K562 (cell line): ENCODE results near the gene LGI4. TPM values are rescaled to one million over a fixed set of nuclear protein-coding genes. Genes with fewer than 3 reads are reported as not detected.

Experiments used
- ATF1 ChIP-seq, 2 experiments: fragments of 450-650 bp in 1 of 2; IDR thresholded peaks; 2 replicates each; pipeline ENCODE4 v1.6.1; 2016; ENCODE audit warnings: missing compliant biosample characterization in 1 of 2, missing genetic modification characterization in 1 of 2
- CC2D1A ChIP-seq: fragments of 450-650 bp; IDR thresholded peaks from 2 replicates; pipeline ENCODE4 v1.6.1; 2017; ENCODE audit warnings: mild to moderate bottlenecking
- CEBPB ChIP-seq: fragments of 450-650 bp; IDR thresholded peaks from 2 replicates; pipeline ENCODE4 v1.6.1; 2016; ENCODE audit warnings: missing genetic modification characterization, missing compliant biosample characterization
- CTCF ChIP-seq, 3 experiments: IDR thresholded peaks in 2 of 3; conservative IDR thresholded peaks in 1 of 3; 2 replicates each; pipeline ENCODE4 v1.5.1; 2011 to 2012; ENCODE audit warnings: low read length in 3 of 3, mild to moderate bottlenecking in 3 of 3, control low read depth in 2 of 3, improper control_type of control experiment in 1 of 3, inconsistent platforms in 1 of 3, low read depth in 1 of 3, mixed read lengths in 1 of 3, moderate library complexity in 1 of 3; ENCODE audit not compliant: insufficient read depth in 2 of 3
- JUNB ChIP-seq: fragments of 450-650 bp; formaldehyde crosslinking; conservative IDR thresholded peaks from 2 replicates; pipeline ENCODE4 v1.4.0; 2020; ENCODE audit warnings: mild to moderate bottlenecking
- L3MBTL2 ChIP-seq: fragments of 450-650 bp; IDR thresholded peaks from 2 replicates; pipeline ENCODE4 v1.6.1; 2016; ENCODE audit warnings: mild to moderate bottlenecking, moderate library complexity
- MAZ ChIP-seq, 2 experiments: fragments of 450-650 bp in 1 of 2; sonication (generic) in 1 of 2; formaldehyde crosslinking; IDR thresholded peaks in 1 of 2; conservative IDR thresholded peaks in 1 of 2; 2 replicates each; pipeline versions ENCODE4 v1.4.0 to v1.5.0; 2020; ENCODE audit warnings: mild to moderate bottlenecking in 1 of 2, missing genetic modification reagents in 1 of 2
- MECOM ChIP-seq: fragments of 250-450 bp; sonication (Bioruptor Pico); IDR thresholded peaks from 2 replicates; pipeline ENCODE4 v1.8.0; 2022; ENCODE audit warnings: inconsistent platforms
- NFIX ChIP-seq: fragments of 250-450 bp; sonication (Bioruptor Pico); IDR thresholded peaks from 2 replicates; pipeline ENCODE4 v1.4.0; 2020; ENCODE audit warnings: low read depth, mild to moderate bottlenecking, moderate library complexity
- RBM14 ChIP-seq: fragments of 200-400 bp; formaldehyde crosslinking; IDR thresholded peaks from 2 replicates; pipeline ENCODE4 v1.6.1; 2018; ENCODE audit warnings: low read depth, mild to moderate bottlenecking, low read length, moderate library complexity, borderline replicate concordance; ENCODE audit not compliant: insufficient read depth
- RBM17 ChIP-seq: fragments of 200-400 bp; formaldehyde crosslinking; IDR thresholded peaks from 2 replicates; pipeline ENCODE4 v1.6.1; 2017; ENCODE audit warnings: low read depth, mild to moderate bottlenecking, low read length, borderline replicate concordance
- SMAD1 ChIP-seq: fragments of 150-350 bp; IDR thresholded peaks from 2 replicates; pipeline ENCODE4 v1.6.1; 2014; ENCODE audit warnings: low read length, low read depth; ENCODE audit not compliant: partially characterized antibody
- SMC3 ChIP-seq: conservative IDR thresholded peaks from 2 replicates; pipeline ENCODE4 v1.6.1; 2011; ENCODE audit warnings: low read depth, low read length, improper control_type of control experiment; ENCODE audit not compliant: insufficient read depth
- TBL1XR1 ChIP-seq, 2 experiments: IDR thresholded peaks; 2 replicates each; pipeline ENCODE4 v1.6.1; 2012; ENCODE audit warnings: improper control_type of control experiment in 2 of 2, low read length in 2 of 2, mild to moderate bottlenecking in 1 of 2
- TCF7 ChIP-seq: sonication (generic); IDR thresholded peaks from 2 replicates; pipeline ENCODE4 v1.6.1; 2016; ENCODE audit warnings: antibody characterized with exemption, borderline replicate concordance
- THRA ChIP-seq: fragments of 450-650 bp; IDR thresholded peaks from 2 replicates; pipeline ENCODE4 v1.6.1; 2017; ENCODE audit warnings: mild to moderate bottlenecking, moderate library complexity
- ZBTB7A ChIP-seq: IDR thresholded peaks from 2 replicates; pipeline ENCODE4 v1.6.1; 2011; ENCODE audit warnings: low read depth, mild to moderate bottlenecking, low read length, moderate library complexity, borderline replicate concordance; ENCODE audit not compliant: control insufficient read depth
- ZFP30 ChIP-seq: fragments of 250-450 bp; sonication (Bioruptor Pico); IDR thresholded peaks from 2 replicates; pipeline ENCODE4 v1.8.0; 2022; ENCODE audit warnings: moderate library complexity, mild to moderate bottlenecking, inconsistent platforms, borderline replicate concordance
- polyA plus RNA-seq, 8 experiments: library from polyadenylated mRNA; depleted of rRNA in 4 of 8; stranded (reverse) in 5 of 8; unstranded in 3 of 8; fragments of >200 nt; fragmentation: Nextera tagmentation in 2 of 8; fragmentation: Illumina TruSeq in 1 of 8; extraction: Ambion mirVana in 2 of 8; extraction: Trizol in 1 of 8; gene quantifications; 2 replicates each; pipeline versions ENCODE4 v1.2.1 to v1.2.3, GENCODE V29; 2011 to 2014; ENCODE audit warnings: inconsistent platforms in 1 of 8, missing spikeins in 1 of 8
- total RNA-seq, 7 experiments: library from RNA; depleted of rRNA in 6 of 7; stranded (reverse); fragments of >200 nt in 6 of 7; fragmentation: Illumina TruSeq in 2 of 7; extraction: Trizol in 2 of 7; gene quantifications; 2 replicates each; pipeline versions ENCODE4 v1.2.1 to v1.2.3, GENCODE V29; 2011 to 2021; ENCODE audit warnings: low replicate concordance in 1 of 7
- TF ChIP-seq, protein P1 (sequence below): fragments of 450-650 bp; IDR thresholded peaks from 2 replicates; pipeline ENCODE4 v1.6.1; 2016; ENCODE audit warnings: mild to moderate bottlenecking
- TF ChIP-seq, protein P2 (sequence below): sonication (generic); formaldehyde crosslinking; IDR thresholded peaks from 2 replicates; pipeline ENCODE4 v1.8.1; 2022; ENCODE audit warnings: missing genetic modification reagents

LGI4 gene
- total and polyA plus RNA-seq, 9 of the 15 experiments (the other 6 are each of a cell fraction or from before 2014, with no cell fraction given), result 0.14 to 0.30 (median 0.24) TPM; not detected in 4

DNA sequence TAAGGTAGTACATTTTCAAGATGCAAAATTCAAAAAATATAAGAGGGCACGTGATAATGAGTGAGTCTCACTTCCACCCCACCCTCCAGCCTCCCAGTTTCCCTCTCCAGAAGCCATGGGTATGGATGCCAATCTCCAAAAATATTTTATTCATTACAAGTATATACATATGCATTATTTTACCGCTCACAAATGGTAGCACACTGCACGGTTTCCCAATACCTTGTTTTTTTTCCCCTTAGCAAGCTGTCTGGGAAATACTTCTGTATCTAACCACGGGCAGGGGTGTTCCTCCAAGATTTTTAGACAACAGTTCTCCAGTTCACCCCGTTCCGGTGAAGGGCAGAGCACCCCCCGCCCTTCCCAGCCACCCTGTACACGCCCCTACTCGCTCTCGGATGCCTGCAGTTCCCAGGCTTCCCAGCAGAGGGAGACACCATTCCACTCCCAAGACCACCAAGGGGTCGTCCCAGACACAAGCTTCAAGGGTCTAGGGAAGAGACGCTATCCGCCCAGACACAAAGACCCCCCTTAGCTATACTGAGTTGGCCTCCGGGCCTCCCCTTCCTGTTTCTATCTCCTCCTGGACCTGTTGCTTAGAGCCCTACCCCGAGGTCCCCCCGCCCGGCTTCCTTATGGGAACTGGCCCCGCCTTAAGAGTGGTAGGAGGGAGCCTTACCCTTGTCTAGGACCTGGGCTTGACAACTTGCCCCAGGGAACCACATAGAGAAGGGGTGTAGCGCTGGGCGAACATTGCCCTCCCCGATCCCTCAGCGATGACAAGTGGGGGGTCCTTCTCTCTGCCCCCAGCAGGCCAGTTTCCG, 20.3 kb downstream of the LGI4 start (continued):
- TF ChIP-seq MECOM (CRISPR knock-in tag), result no peak
- TF ChIP-seq CEBPB (tag), result no peak
- 0 out of 2 replicates have a peak, but pooled peaks have one; percentile 31 for TF ChIP-seq L3MBTL2
- TF ChIP-seq, protein P1, sequence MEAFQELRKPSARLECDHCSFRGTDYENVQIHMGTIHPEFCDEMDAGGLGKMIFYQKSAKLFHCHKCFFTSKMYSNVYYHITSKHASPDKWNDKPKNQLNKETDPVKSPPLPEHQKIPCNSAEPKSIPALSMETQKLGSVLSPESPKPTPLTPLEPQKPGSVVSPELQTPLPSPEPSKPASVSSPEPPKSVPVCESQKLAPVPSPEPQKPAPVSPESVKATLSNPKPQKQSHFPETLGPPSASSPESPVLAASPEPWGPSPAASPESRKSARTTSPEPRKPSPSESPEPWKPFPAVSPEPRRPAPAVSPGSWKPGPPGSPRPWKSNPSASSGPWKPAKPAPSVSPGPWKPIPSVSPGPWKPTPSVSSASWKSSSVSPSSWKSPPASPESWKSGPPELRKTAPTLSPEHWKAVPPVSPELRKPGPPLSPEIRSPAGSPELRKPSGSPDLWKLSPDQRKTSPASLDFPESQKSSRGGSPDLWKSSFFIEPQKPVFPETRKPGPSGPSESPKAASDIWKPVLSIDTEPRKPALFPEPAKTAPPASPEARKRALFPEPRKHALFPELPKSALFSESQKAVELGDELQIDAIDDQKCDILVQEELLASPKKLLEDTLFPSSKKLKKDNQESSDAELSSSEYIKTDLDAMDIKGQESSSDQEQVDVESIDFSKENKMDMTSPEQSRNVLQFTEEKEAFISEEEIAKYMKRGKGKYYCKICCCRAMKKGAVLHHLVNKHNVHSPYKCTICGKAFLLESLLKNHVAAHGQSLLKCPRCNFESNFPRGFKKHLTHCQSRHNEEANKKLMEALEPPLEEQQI, result no peak
- TF ChIP-seq ZFP30 (CRISPR knock-in tag), result no peak
- TF ChIP-seq RBM14, result no peak
- no peak for TF ChIP-seq SMAD1
- peak; percentile 61; the same call in 1 of the 2 replicates for TF ChIP-seq CC2D1A
- peak; percentile 87 to 98 (median 89) for TF ChIP-seq CTCF (IDR thresholded peaks at IDR 0.05 in 2 of 3, conservative IDR thresholded peaks at IDR 0.05 in 1 of 3; ENCODE audit: insufficient read depth in 2 of 3, low read depth in 1 of 3, low read length in 3 of 3)
- peak in 1 of 2 experiments; percentile 70; a peak in 2 of 4 replicates for TF ChIP-seq MAZ (CRISPR knock-in tag; conservative IDR thresholded peaks at IDR 0.05 in 1 of 2, IDR thresholded peaks at IDR 0.05 in 1 of 2)
- TF ChIP-seq ZBTB7A, result peak; percentile 100
- no peak for TF ChIP-seq NFIX (CRISPR knock-in tag)
- no peak for TF ChIP-seq TCF7
- peak; percentile 62; the same call in 1 of the 2 replicates for TF ChIP-seq SMC3
- no peak for TF ChIP-seq RBM17
- TF ChIP-seq ATF1 (CRISPR knock-in tag; IDR thresholded peaks at IDR 0.05), result no peak
- TF ChIP-seq ATF1 (tag; IDR thresholded peaks at IDR 0.05), result no peak
- TF ChIP-seq, protein P2, sequence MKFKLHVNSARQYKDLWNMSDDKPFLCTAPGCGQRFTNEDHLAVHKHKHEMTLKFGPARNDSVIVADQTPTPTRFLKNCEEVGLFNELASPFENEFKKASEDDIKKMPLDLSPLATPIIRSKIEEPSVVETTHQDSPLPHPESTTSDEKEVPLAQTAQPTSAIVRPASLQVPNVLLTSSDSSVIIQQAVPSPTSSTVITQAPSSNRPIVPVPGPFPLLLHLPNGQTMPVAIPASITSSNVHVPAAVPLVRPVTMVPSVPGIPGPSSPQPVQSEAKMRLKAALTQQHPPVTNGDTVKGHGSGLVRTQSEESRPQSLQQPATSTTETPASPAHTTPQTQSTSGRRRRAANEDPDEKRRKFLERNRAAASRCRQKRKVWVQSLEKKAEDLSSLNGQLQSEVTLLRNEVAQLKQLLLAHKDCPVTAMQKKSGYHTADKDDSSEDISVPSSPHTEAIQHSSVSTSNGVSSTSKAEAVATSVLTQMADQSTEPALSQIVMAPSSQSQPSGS, result no peak
- no peak for TF ChIP-seq JUNB
- TF ChIP-seq THRA, result no peak
- TF ChIP-seq TBL1XR1 (IDR thresholded peaks at IDR 0.05; ENCODE audit: low read length in 2 of 2), result no peak
